ENCODE results near the gene ATP5F1E. TPM values are rescaled to one million over a fixed set of nuclear protein-coding genes. Genes with fewer than 3 reads are reported as not detected.

Gene ATP5F1E
- total RNA-seq, 2 donors from 2014 or later = 16.2 to 16.6 TPM

GRCh38 chr20:59022754-59023153, 9.4 kb downstream of the ATP5F1E start:
- intact Hi-C loops (cut with DNase I) = no loop called here
- WGBS, 2 donors = 93 to 94% methylated on average over 15 of the region's 15 CpGs
- Histone ChIP-seq H3K36me3 (replicated peaks in 1 of 2; ENCODE audit: insufficient read depth in 1 of 2, low read depth in 2 of 2) (peaks cover 0 to 5% of the 10 kb centered on the region in 2 donors), H3K4me3 (no peak overlapping the region), H3K4me1 (peaks cover 15% of the 10 kb centered on the region), H3K9me3 (no peaks in the 10 kb centered on the region), H3K27ac (no peak overlapping the region), H3K27me3 (no peaks in the 10 kb centered on the region)
- TF ChIP-seq, protein P1, sequence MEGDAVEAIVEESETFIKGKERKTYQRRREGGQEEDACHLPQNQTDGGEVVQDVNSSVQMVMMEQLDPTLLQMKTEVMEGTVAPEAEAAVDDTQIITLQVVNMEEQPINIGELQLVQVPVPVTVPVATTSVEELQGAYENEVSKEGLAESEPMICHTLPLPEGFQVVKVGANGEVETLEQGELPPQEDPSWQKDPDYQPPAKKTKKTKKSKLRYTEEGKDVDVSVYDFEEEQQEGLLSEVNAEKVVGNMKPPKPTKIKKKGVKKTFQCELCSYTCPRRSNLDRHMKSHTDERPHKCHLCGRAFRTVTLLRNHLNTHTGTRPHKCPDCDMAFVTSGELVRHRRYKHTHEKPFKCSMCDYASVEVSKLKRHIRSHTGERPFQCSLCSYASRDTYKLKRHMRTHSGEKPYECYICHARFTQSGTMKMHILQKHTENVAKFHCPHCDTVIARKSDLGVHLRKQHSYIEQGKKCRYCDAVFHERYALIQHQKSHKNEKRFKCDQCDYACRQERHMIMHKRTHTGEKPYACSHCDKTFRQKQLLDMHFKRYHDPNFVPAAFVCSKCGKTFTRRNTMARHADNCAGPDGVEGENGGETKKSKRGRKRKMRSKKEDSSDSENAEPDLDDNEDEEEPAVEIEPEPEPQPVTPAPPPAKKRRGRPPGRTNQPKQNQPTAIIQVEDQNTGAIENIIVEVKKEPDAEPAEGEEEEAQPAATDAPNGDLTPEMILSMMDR (IDR thresholded peaks at IDR 0.05) = no peak
- TF ChIP-seq POLR2A (IDR thresholded peaks at IDR 0.05) = no peak
- ATAC-seq (no peak), DNase-seq (no peak)

- Histone ChIP-seq H3K27me3 (no peaks in the 10 kb centered on the region), H3K27ac (no peak overlapping the region), H3K4me1 (peaks cover 7% of the 10 kb centered on the region), H3K9me3 (no peaks in the 10 kb centered on the region), H3K4me3 (no peak overlapping the region), H3K36me3 (replicated peaks in 1 of 2; ENCODE audit: insufficient read depth in 1 of 2, low read depth in 2 of 2) (peaks cover 0 to 5% of the 10 kb centered on the region in 2 donors)
- 77 to 85% methylated on average over 5 of the region's 5 CpGs for WGBS, 2 donors
- ATAC-seq = no peak
- no peak for TF ChIP-seq POLR2A (IDR thresholded peaks at IDR 0.05)
- TF ChIP-seq, protein P1 (IDR thresholded peaks at IDR 0.05) = no peak
- no peak for DNase-seq
- intact Hi-C loops (cut with DNase I) = no loop called here
Observed at GRCh38 chr20:59020938-59021551, 11.1 kb downstream of the ATP5F1E start.

DNA sequence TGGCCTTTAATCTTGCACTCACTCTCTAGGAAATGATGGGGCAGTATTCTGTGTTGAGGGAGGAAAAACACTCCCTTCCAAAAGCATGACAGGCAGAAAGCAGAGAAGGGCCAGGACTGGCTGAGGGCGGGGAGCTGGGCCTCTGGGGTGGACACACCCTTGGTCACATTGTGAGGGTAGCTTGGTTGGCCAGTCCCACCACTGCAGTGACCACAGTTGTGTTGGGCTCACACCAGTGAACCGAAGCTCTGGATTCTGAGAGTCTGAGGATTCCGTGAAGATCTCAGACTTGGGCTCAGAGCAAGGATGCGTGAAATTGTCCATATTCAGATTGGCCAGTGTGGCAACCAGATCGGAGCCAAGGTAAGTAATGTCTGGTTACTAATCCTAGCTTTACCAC, 12.9 kb downstream of the ATP5F1E start, which contains the start of gene TUBB1:
TSS of gene TUBB1 (plus strand) at position 213 of the 400 bp plus-strand sequence. CDS start at position 307, 94 bp downstream.
- WGBS, 2 donors = 91 to 97% methylated on average over 2 to 5 of the region's 5 CpGs
- TF ChIP-seq, protein P1 (IDR thresholded peaks at IDR 0.05) = no peak
- no peak for TF ChIP-seq POLR2A (IDR thresholded peaks at IDR 0.05)
- Histone ChIP-seq H3K4me1 (no peaks in the 10 kb centered on the region), H3K36me3 (replicated peaks in 1 of 2; ENCODE audit: insufficient read depth in 1 of 2, low read depth in 2 of 2) (no peaks in the 10 kb centered on the region), H3K27me3 (no peaks in the 10 kb centered on the region), H3K27ac (no peak within 1 kb of the TSS), H3K9me3 (no peaks in the 10 kb centered on the region), H3K4me3 (no peak within 1 kb of the TSS)
- intact Hi-C loops (cut with DNase I) = no loop called here
- no peak for DNase-seq
- ATAC-seq = no peak

- Histone ChIP-seq H3K4me3 (no peak overlapping the region), H3K9me3 (no peaks in the 10 kb centered on the region), H3K4me1 (no peaks in the 10 kb centered on the region), H3K27ac (no peak overlapping the region), H3K36me3 (replicated peaks in 1 of 2; ENCODE audit: insufficient read depth in 1 of 2, low read depth in 2 of 2) (no peaks in the 10 kb centered on the region), H3K27me3 (no peaks in the 10 kb centered on the region)
- DNase-seq = no peak
- intact Hi-C loops (cut with DNase I) = no loop called here
- ATAC-seq = no peak
- 93 to 94% methylated on average over 10 of the region's 10 CpGs for WGBS, 2 donors
- TF ChIP-seq, protein P1 (IDR thresholded peaks at IDR 0.05) = no peak
- no peak for TF ChIP-seq POLR2A (IDR thresholded peaks at IDR 0.05)
Observed at GRCh38 chr20:59018817-59019216, 13.3 kb downstream of the ATP5F1E start.
